IMR-90 (cell line): ENCODE results near the gene RCCD1. TPM values are rescaled to one million over a fixed set of nuclear protein-coding genes. Genes with fewer than 3 reads are reported as not detected.

Experiments
- ATAC-seq: fragments of 200-7000 bp; cut with Tn5 transposase; 2 replicates; pipeline ENCODE4 v1.9.1; 2020; ENCODE audit warnings: low read depth, mild to moderate bottlenecking, moderate library complexity
- BruUV-seq: library from RNA; stranded (reverse); fragments of 400-500 nt; replicated peaks from 2 replicates; lab custom pipeline; 2021; lab: Mats Ljungman, UMichigan
- CTCF ChIA-PET: fragments of 300-600 bp; formaldehyde crosslinking; extraction: SDS; loops from one replicate; lab custom pipeline; 2021; ENCODE audit warnings: antibody characterized with exemption; lab: Yijun Ruan, JAX
- POLR2A ChIA-PET: fragments of 300-600 bp; sonication (Branson Sonifier 250); formaldehyde crosslinking; loops from one replicate; lab custom pipeline; 2022; ENCODE audit warnings: antibody characterized with exemption; ENCODE audit not compliant: unreplicated experiment; lab: Charles Lee
- DNase-seq: peaks from one replicate; pipeline ENCODE4 v3.0.0; 2013
- H2AFZ ChIP-seq: replicated peaks from 2 replicates; pipeline ENCODE3; 2013; ENCODE audit warnings: low read length, mild to moderate bottlenecking; ENCODE audit not compliant: poor library complexity
- H2AK5ac ChIP-seq: 2 replicates; pipeline ENCODE4 v1.6.1; 2013; ENCODE audit warnings: low read depth, low read length, inconsistent platforms
- H2AK9ac ChIP-seq: replicated peaks from 2 replicates; pipeline ENCODE3; 2013; ENCODE audit warnings: mild to moderate bottlenecking, low read depth, low read length, moderate library complexity; ENCODE audit not compliant: poor library complexity
- H2BK120ac ChIP-seq: 2 replicates; pipeline ENCODE4 v1.6.1; 2013; ENCODE audit warnings: low read depth, low read length, inconsistent platforms
- H2BK15ac ChIP-seq: 3 replicates; pipeline ENCODE4 v1.6.1; 2013; ENCODE audit warnings: low read depth, low read length, inconsistent platforms
- H2BK20ac ChIP-seq: 2 replicates; pipeline ENCODE4 v1.6.1; 2013; ENCODE audit warnings: low read depth, mild to moderate bottlenecking, inconsistent platforms, low read length, moderate library complexity
- H2BK5ac ChIP-seq: 2 replicates; pipeline ENCODE4 v1.6.1; 2013; ENCODE audit warnings: mild to moderate bottlenecking, low read depth, low read length, inconsistent platforms; ENCODE audit not compliant: poor library complexity, severe bottlenecking
- H3K14ac ChIP-seq: replicated peaks from 2 replicates; pipeline ENCODE4 v1.6.1; 2013; ENCODE audit warnings: low read depth, low read length, inconsistent platforms
- H3K18ac ChIP-seq: 2 replicates; pipeline ENCODE4 v1.6.1; 2013; ENCODE audit warnings: low read depth, low read length, control low read depth
- H3K23ac ChIP-seq: 2 replicates; pipeline ENCODE4 v1.6.1; 2013; ENCODE audit warnings: low read depth, low read length, inconsistent platforms
- H3K27ac ChIP-seq: 2 replicates; pipeline ENCODE4 v1.5.1; 2013; ENCODE audit warnings: mild to moderate bottlenecking, control low read depth, low read length; ENCODE audit not compliant: insufficient read depth
- H3K27me3 ChIP-seq: 2 replicates; pipeline ENCODE4 v1.6.1; 2013; ENCODE audit warnings: low read length; ENCODE audit not compliant: control insufficient read depth, insufficient read depth
- H3K36me3 ChIP-seq: 2 replicates; pipeline ENCODE4 v1.6.1; 2013; ENCODE audit warnings: low read length, mixed read lengths; ENCODE audit not compliant: control insufficient read depth, insufficient read depth
- H3K4ac ChIP-seq: 2 replicates; pipeline ENCODE4 v1.6.1; 2013; ENCODE audit warnings: low read depth, low read length, inconsistent platforms
- H3K4me1 ChIP-seq: 2 replicates; pipeline ENCODE4 v1.6.1; 2013; ENCODE audit warnings: low read length, mixed read lengths; ENCODE audit not compliant: control insufficient read depth, insufficient read depth
- H3K4me2 ChIP-seq: 2 replicates; pipeline ENCODE4 v1.6.1; 2013; ENCODE audit warnings: low read depth, mild to moderate bottlenecking, control low read depth, low read length, moderate library complexity
- H3K4me3 ChIP-seq: 2 replicates; pipeline ENCODE4 v1.5.1; 2013; ENCODE audit warnings: low read depth, mild to moderate bottlenecking, control low read depth, low read length, moderate library complexity; ENCODE audit not compliant: insufficient read depth
- H3K56ac ChIP-seq: 2 replicates; pipeline ENCODE4 v1.6.1; 2013; ENCODE audit warnings: low read length, inconsistent platforms; ENCODE audit not compliant: insufficient read depth; ENCODE audit errors: extremely low read depth
- H3K79me1 ChIP-seq, 2 experiments: 2 replicates each; pipeline ENCODE4 v1.6.1; 2013; ENCODE audit warnings: low read length in 2 of 2, inconsistent platforms in 1 of 2, low read depth in 1 of 2
- H3K9ac ChIP-seq: 2 replicates; pipeline ENCODE4 v1.6.1; 2013; ENCODE audit warnings: low read depth, low read length, control low read depth
- H3K9me1 ChIP-seq: 2 replicates; pipeline ENCODE4 v1.6.1; 2013; ENCODE audit warnings: low read length, inconsistent platforms; ENCODE audit not compliant: insufficient read depth
- H3K9me3 ChIP-seq: 2 replicates; pipeline ENCODE4 v1.6.1; 2013; ENCODE audit warnings: low read length; ENCODE audit not compliant: control insufficient read depth, insufficient read depth
- H4K20me1 ChIP-seq: 2 replicates; pipeline ENCODE4 v1.6.1; 2013; ENCODE audit warnings: low read length, inconsistent platforms; ENCODE audit not compliant: insufficient read depth
- H4K5ac ChIP-seq: 2 replicates; pipeline ENCODE4 v1.6.1; 2013; ENCODE audit warnings: mild to moderate bottlenecking, low read depth, low read length, control low read depth
- H4K8ac ChIP-seq, 2 experiments: 2 replicates each; pipeline ENCODE4 v1.6.1; 2013; ENCODE audit warnings: low read depth in 2 of 2, low read length in 2 of 2, control low read depth in 1 of 2, inconsistent platforms in 1 of 2
- H4K91ac ChIP-seq: 2 replicates; pipeline ENCODE4 v1.6.1; 2013; ENCODE audit warnings: low read depth, low read length, inconsistent platforms; ENCODE audit not compliant: insufficient read depth
- BHLHE40 ChIP-seq: fragments of 150-350 bp; IDR thresholded peaks from 2 replicates; pipeline ENCODE4 v1.6.1; 2016; ENCODE audit warnings: mild to moderate bottlenecking, low read depth, low read length
- POLR2A ChIP-seq: IDR thresholded peaks from 2 replicates; pipeline ENCODE4 v1.6.1; 2012; ENCODE audit warnings: mild to moderate bottlenecking, low read depth, low read length
- WGBS, 2 experiments: methylation state at CpG; one replicate each; pipeline versions ENCODE4 v1.1.5 to v1.1.7; 2013; ENCODE audit warnings: missing lambda C conversion rate in 2 of 2; ENCODE audit not compliant: insufficient read length in 1 of 2; ENCODE audit errors: extremely low coverage in 2 of 2; 5-methylcytosine and 5-hydroxymethylcytosine counted together
- dilution Hi-C: fragments of 300-500 bp; cut with HindIII; formaldehyde crosslinking; loops from one replicate; pipeline ENCODE4 v1.14.3; 2018; ENCODE audit warnings: low sequenced_read_pairs; ENCODE audit not compliant: unreplicated experiment
- in situ Hi-C: fragments of 300-500 bp; cut with MboI; formaldehyde crosslinking; loops from 3 replicates; pipeline ENCODE4 v1.14.3; 2019; ENCODE audit warnings: low sequenced_read_pairs, inconsistent platforms, mixed read lengths
- intact Hi-C: fragments of 100-400 bp; cut with micrococcal nuclease; formaldehyde crosslinking; loops from 2 replicates; pipeline ENCODE4 v1.10.0; 2022
- polyA plus RNA-seq, 3 experiments: library from polyadenylated mRNA; depleted of rRNA; stranded (reverse); fragments of >200 nt; gene quantifications; 2 replicates each; pipeline ENCODE4 v1.2.3, GENCODE V29; 2012; ENCODE audit warnings: low replicate concordance in 1 of 3
- total RNA-seq: library from RNA; depleted of rRNA; stranded (reverse); fragments of >200 nt; gene quantifications from 2 replicates; pipeline ENCODE4 v1.2.3, GENCODE V29; 2012
- TF ChIP-seq, protein P1 (sequence below): fragments of 150-350 bp; IDR thresholded peaks from 2 replicates; pipeline ENCODE4 v1.6.1; 2017; ENCODE audit warnings: mild to moderate bottlenecking, antibody characterized with exemption, low read length, low read depth

The RCCD1 gene
- total and polyA plus RNA-seq, 2 of the 4 experiments (the other 2 are of a cell fraction): 3.9 to 9.9 TPM

- Histone ChIP-seq H4K91ac (no peak overlapping the region), H4K20me1 (no peaks in the 10 kb centered on the region; the same call in 1 of the 2 replicates), H2BK5ac (no peak overlapping the region), H2BK20ac (no peak overlapping the region), H3K9me3 (no peaks in the 10 kb centered on the region), H2AFZ (no peak overlapping the region), H3K4me3 (no peak overlapping the region), H3K9me1 (no peaks in the 10 kb centered on the region), H3K36me3 (peaks cover 20% of the 10 kb centered on the region), H3K23ac (no peak overlapping the region), H3K27me3 (no peaks in the 10 kb centered on the region), H3K9ac (no peak overlapping the region), H2AK5ac (no peak overlapping the region), H3K14ac (no peak overlapping the region), H2BK15ac (no peak overlapping the region), H4K5ac (no peak overlapping the region), H2AK9ac (no peak overlapping the region), H3K4me1 (peaks cover 6% of the 10 kb centered on the region), H3K27ac (no peak overlapping the region), H4K8ac (no peak overlapping the region), H3K4me2 (no peak overlapping the region), H3K79me1 (peaks cover 6 to 38% of the 10 kb centered on the region in 2 experiments), H2BK120ac (no peak overlapping the region), H3K56ac (no peak overlapping the region), H3K4ac (no peak overlapping the region), H3K18ac (no peak overlapping the region)
- DNase-seq (no peak), ATAC-seq (no peak)
- ChIA-PET POLR2A (no interaction called here), CTCF (interaction anchor here (0.6 to 0.7 kb wide), 2 partner anchors 15 to 1925 kb away, joined by 3 read pairs; no protein-coding TSS in a partner anchor)
- dilution Hi-C loops: no loop called here
- TF ChIP-seq BHLHE40: no peak
- TF ChIP-seq, protein P1, sequence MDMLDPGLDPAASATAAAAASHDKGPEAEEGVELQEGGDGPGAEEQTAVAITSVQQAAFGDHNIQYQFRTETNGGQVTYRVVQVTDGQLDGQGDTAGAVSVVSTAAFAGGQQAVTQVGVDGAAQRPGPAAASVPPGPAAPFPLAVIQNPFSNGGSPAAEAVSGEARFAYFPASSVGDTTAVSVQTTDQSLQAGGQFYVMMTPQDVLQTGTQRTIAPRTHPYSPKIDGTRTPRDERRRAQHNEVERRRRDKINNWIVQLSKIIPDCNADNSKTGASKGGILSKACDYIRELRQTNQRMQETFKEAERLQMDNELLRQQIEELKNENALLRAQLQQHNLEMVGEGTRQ: no peak
- TF ChIP-seq POLR2A: no peak
- BruUV-seq: no TSS peak
- in situ Hi-C loops: loop anchor here (10.0 kb wide), 1 partner anchor 316 kb away; no protein-coding TSS in a partner anchor
- WGBS, 2 experiments: 83% methylated on average over 2 of the region's 8 CpGs; no CpG with 5 or more reads in 1 of the 2 experiments
- intact Hi-C loops: no loop called here
These were observed 4.4 kb downstream of the RCCD1 start for GRCh38 chr15:90959028-90959595.
